RWPE1 (cell line): Measurements from ENCODE around the gene TMEM108.

Experiments used
- CTCF ChIA-PET: fragments of 350-600 bp; sonication (Branson Sonifier 250); formaldehyde crosslinking; extraction: SDS; loops from one replicate; lab custom pipeline; 2021; lab: Yijun Ruan, JAX
- POLR2A ChIA-PET: fragments of 400-600 bp; formaldehyde crosslinking; extraction: SDS; loops from one replicate; lab custom pipeline; 2020; ENCODE audit warnings: antibody characterized with exemption; ENCODE audit not compliant: low non-redundant PET; lab: Yijun Ruan, JAX
- DNase-seq: peaks from one replicate; pipeline ENCODE4 v3.0.0; 2012; ENCODE audit warnings: low spot score
- H3K27ac ChIP-seq: fragments of 450-650 bp; 2 replicates; pipeline ENCODE4 v1.5.1; 2017
- TF ChIP-seq, protein P1 (sequence below): fragments of 450-650 bp; conservative IDR thresholded peaks from 2 replicates; pipeline ENCODE4 v1.5.1; 2017; ENCODE audit warnings: low read depth, mild to moderate bottlenecking

The TMEM108 gene

DNA sequence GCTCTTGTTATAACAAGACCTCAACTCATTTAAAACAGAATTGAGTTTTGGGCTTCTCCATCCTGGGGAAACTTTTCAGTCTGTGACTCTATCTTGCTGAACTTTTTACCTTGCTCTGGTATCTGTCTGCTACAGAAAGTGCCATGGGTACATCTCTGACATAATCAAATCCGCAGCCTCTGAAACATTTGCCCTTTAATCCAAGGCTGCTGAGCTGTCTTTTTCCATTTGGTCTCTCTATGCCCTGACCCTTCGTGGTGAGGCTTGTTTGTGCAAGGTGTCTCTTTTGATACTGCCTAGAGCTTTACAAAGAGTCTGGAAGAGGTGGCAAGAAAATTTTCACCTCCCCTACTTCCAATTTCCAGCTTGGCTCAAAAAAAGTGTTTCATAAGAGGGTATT is 11.3 kb downstream of the TMEM108 start:
- POLR2A ChIA-PET = no interaction called here
- TF ChIP-seq, protein P1, sequence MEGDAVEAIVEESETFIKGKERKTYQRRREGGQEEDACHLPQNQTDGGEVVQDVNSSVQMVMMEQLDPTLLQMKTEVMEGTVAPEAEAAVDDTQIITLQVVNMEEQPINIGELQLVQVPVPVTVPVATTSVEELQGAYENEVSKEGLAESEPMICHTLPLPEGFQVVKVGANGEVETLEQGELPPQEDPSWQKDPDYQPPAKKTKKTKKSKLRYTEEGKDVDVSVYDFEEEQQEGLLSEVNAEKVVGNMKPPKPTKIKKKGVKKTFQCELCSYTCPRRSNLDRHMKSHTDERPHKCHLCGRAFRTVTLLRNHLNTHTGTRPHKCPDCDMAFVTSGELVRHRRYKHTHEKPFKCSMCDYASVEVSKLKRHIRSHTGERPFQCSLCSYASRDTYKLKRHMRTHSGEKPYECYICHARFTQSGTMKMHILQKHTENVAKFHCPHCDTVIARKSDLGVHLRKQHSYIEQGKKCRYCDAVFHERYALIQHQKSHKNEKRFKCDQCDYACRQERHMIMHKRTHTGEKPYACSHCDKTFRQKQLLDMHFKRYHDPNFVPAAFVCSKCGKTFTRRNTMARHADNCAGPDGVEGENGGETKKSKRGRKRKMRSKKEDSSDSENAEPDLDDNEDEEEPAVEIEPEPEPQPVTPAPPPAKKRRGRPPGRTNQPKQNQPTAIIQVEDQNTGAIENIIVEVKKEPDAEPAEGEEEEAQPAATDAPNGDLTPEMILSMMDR = no peak
- CTCF ChIA-PET = no interaction called here
- no peak for DNase-seq
- no peak overlapping the region for H3K27ac ChIP-seq

DNA sequence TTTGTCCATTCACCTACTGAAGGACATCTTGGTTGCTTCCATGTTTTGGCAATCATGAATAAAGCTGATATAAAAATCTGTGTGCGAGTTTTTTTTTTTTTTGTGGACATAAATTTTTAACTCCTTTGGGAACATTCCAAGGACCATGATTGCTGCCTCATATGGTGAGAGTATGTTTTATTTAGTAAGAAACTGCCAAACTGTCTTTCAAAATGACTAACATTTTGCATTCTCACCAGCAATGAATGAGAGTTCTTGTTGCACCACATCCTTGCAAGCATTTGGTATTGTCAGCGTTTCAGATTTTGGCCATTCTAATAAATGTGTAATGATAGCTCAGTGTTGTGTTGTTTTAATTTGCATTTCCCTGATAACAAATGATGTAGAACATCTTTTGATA is 12.7 kb downstream of the TMEM108 start:
- ChIA-PET POLR2A (no interaction called here), CTCF (interaction anchor here (1.0 kb wide), 1 partner anchor 10 kb away, joined by 4 read pairs; no protein-coding TSS in a partner anchor)

DNA sequence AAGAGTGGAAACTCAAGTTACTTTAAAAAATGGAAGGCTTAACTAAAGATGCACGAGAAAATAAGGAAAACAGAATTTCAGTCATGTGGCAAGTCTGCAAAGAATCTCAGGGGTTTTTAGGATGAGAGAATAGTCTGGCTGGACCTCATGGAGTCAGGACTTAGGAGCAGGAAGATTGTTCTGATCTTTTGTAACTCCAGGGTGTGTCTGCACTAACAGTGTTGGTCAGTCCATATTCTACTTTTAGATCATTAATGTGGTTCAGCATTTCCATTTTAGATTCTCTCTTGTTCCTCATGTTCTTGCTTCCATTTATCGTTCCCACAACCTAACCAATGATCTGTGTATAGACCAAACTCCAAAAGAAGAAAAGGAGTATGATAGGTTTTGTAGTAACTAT is 15.3 kb downstream of the TMEM108 start:
- TF ChIP-seq, protein P1 = no peak
- ChIA-PET POLR2A (no interaction called here), CTCF (no interaction called here)
- DNase-seq = no peak
- H3K27ac ChIP-seq = no peak overlapping the region

More for the DNA sequence above, 12.7 kb downstream of the TMEM108 start:
- no peak overlapping the region for H3K27ac ChIP-seq
- TF ChIP-seq, protein P1 = no peak
- DNase-seq = no peak

DNA sequence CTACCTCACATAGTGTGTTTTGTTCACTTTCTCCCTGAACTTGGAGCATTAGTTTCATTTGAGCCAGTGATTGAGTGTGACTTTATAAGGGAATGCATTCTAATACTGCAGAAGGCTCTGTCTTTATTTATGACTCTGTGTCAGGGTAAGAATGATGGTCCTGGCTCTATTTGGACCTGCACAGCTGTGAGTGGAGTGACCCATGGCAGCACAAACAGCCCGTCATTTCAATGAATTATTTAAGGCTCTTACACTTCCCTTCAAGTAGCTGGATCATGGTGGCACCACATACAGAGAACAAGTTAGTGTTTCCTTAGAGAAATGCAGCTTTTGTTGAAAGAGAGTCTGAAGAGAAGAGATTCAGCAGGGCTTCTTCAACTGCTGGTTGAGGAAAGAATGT is 16.4 kb downstream of the TMEM108 start:
- TF ChIP-seq, protein P1 = no peak
- H3K27ac ChIP-seq = no peak overlapping the region
- ChIA-PET CTCF (no interaction called here), POLR2A (no interaction called here)
- no peak for DNase-seq

DNA sequence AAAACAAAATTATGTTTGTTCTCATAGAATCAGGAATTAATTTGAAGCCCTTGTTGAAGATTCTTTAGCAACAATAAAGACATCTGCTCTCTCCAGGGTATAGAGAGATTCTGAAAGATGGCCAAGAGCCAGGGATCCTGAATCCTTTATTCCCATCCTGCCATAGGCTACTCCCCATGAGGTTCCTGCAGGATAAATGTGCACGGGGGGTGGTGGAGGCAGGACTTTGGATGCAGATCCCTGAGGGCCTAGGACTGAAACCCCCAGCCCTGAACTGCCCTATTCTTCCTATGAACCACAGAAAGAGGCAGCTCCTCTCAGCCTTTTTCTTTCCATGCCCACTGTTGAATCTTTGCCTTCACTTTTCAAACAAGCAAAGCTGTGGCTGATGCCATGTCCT is 17.1 kb downstream of the TMEM108 start:
- no peak overlapping the region for H3K27ac ChIP-seq
- CTCF ChIA-PET = no interaction called here
- DNase-seq = no peak
- POLR2A ChIA-PET = no interaction called here
- TF ChIP-seq, protein P1 = no peak

DNA sequence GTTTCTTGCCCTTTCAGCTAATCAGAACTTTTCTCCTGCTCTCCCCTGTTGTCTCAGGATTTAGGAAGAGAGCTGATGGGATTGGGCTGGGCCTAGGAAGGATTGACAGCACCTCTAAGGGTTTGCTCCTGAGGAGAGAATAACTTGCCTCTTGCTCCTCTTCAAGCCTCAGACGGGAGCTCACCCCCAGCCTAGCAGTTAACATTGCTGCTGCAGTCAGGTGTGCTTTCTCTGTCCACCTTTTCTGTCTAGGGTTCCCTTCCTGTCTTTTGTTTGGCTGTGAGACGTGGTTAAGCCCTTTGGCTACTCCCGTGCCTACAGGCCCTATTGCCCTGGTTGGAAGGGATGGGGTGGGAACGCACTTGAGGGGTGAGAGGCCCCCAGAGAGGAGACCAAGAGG is 20.1 kb downstream of the TMEM108 start:
- TF ChIP-seq, protein P1 = no peak
- no peak for DNase-seq
- POLR2A ChIA-PET = no interaction called here
- CTCF ChIA-PET = no interaction called here
- H3K27ac ChIP-seq = no peak overlapping the region

DNA sequence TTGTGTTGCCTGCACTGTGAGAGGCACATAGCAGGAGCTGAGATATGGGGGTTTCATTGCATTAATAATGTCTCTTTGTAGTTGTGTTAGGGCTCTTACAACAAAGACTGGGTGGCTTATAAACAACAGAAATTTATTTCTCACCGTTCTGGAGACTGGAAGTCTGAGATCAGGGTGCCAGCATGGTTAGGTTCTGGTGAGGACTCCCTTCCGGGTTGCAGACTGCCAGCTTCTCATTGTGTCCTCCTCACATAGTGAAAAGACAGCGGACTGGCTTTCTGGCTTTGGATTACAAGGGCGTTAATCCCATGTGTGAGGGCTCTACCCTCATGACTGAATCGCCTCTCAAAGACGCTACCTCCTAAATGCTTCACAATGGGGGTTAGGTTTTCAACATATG is 20.6 kb downstream of the TMEM108 start:
- TF ChIP-seq, protein P1 = no peak
- POLR2A ChIA-PET = no interaction called here
- no peak overlapping the region for H3K27ac ChIP-seq
- CTCF ChIA-PET = no interaction called here
- no peak for DNase-seq
